NB4 (cell line): ENCODE measurements around the gene SYCP3.
"Not testable (repeated sequence)": the region's sequence is repeated elsewhere in the genome, so short reads cannot be mapped to it uniquely, and the experiment has no call there.

Experiments used
- DNase-seq: peaks from one replicate; pipeline ENCODE4 v3.0.0; 2010; ENCODE audit warnings: low read depth
- H3K4me3 ChIP-seq: one replicate; pipeline ENCODE4 v1.5.1; 2011; ENCODE audit warnings: mild to moderate bottlenecking, low read depth, low read length, moderate library complexity
- CTCF ChIP-seq: IDR thresholded peaks from one replicate; pipeline ENCODE4 v1.5.1; 2012; ENCODE audit warnings: low read depth, low read length
- MAX ChIP-seq: IDR thresholded peaks from 2 replicates; pipeline ENCODE4 v1.6.1; 2011; ENCODE audit warnings: low read depth, low read length
- MYC ChIP-seq: IDR thresholded peaks from 2 replicates; pipeline ENCODE4 v1.6.1; 2011; ENCODE audit warnings: low read depth, low read length
- POLR2A ChIP-seq: IDR thresholded peaks from 2 replicates; pipeline ENCODE4 v1.6.1; 2011; ENCODE audit warnings: mild to moderate bottlenecking; ENCODE audit not compliant: insufficient read length; ENCODE audit errors: extremely low read depth

The SYCP3 gene

GRCh38 chr12:101694297-101694848 lies 44.9 kb downstream of the SYCP3 start:
- H3K4me3 ChIP-seq: no peak overlapping the region
- no peak for DNase-seq
- TF ChIP-seq MYC: no peak
- no peak for TF ChIP-seq CTCF
- no peak for TF ChIP-seq MAX
- TF ChIP-seq POLR2A: no peak

- no peak for DNase-seq
- TF ChIP-seq MYC (no peak), MAX (no peak), CTCF (no peak), POLR2A (no peak)
These were observed 47.7 kb downstream of the SYCP3 start for GRCh38 chr12:101691503-101692096.

GRCh38 chr12:101690544-101691098 lies 48.6 kb downstream of the SYCP3 start:
- no peak for TF ChIP-seq CTCF
- TF ChIP-seq MAX: no peak
- no peak for TF ChIP-seq POLR2A
- no peak for TF ChIP-seq MYC
- DNase-seq: no peak
- H3K4me3 ChIP-seq: no peak overlapping the region

More at GRCh38 chr12:101691503-101692096, 47.7 kb downstream of the SYCP3 start:
- no peak overlapping the region for H3K4me3 ChIP-seq

GRCh38 chr12:101686176-101686575 lies 53.1 kb downstream of the SYCP3 start:
- H3K4me3 ChIP-seq: no peak overlapping the region
- no peak for TF ChIP-seq POLR2A
- no peak for TF ChIP-seq MYC
- no peak for TF ChIP-seq CTCF
- TF ChIP-seq MAX: no peak
- DNase-seq: no peak

GRCh38 chr12:101685092-101685491 lies 54.2 kb downstream of the SYCP3 start:
- no peak overlapping the region for H3K4me3 ChIP-seq
- DNase-seq: no peak
- TF ChIP-seq MYC (no peak), POLR2A (no peak), CTCF (no peak), MAX (no peak)

- not testable (repeated sequence) for H3K4me3 ChIP-seq, DNase-seq
These were observed 57.6 kb downstream of the SYCP3 start for GRCh38 chr12:101681627-101682026.
